ENCODE results near the gene RRP12. TPM values are rescaled to one million over a fixed set of nuclear protein-coding genes. Genes with fewer than 3 reads are reported as not detected.

Gene RRP12
- total RNA-seq, 2 experiments from 2014 or later: 45.9 to 49.4 TPM

GRCh38 chr10:97388152-97388551 lies 13.0 kb downstream of the RRP12 start:
- Mint-ChIP-seq H3K4me1 (no peaks in the 10 kb centered on the region), H3K27me3 (no peaks in the 10 kb centered on the region), H3K27ac (no peak overlapping the region), H3K9me3 (ENCODE audit: low read depth) (no peaks in the 10 kb centered on the region), H3K36me3 (ENCODE audit: low read depth) (peaks cover 28% of the 10 kb centered on the region), H3K4me3 (no peak overlapping the region)
- ChIA-PET POLR2A (interaction anchor here (0.6 kb wide), 1 partner anchor 56 kb away, joined by 3 read pairs; no protein-coding TSS in a partner anchor), CTCF (interaction anchor here (1.2 kb wide), 1 partner anchor 295 kb away, joined by 3 read pairs; no protein-coding TSS in a partner anchor)
- ATAC-seq (no peak), DNase-seq (no peak)
- intact Hi-C loops (cut with DNase I, micrococcal nuclease): no loop called here

DNA sequence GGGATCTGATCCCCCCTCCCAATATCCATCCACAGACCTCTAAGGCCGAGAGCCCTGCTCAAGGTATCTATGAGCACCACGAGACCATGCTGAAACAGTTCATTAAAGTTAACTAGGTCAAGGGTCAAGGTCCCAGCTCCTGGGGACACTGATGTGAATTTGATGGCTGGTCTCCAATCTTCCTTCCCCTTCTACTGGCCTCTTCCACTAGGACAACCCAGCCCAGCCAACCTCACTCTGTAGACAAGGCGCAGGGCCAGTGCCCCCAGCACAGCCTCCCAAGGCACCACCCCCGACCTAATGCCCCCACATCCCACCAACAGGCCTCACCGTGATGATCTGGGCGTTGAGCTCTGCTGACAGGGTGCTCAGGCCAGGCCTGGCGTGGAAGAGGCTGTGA lies 15.6 kb downstream of the RRP12 start:
- ATAC-seq (no peak), DNase-seq (no peak)
- Mint-ChIP-seq H3K9me3 (ENCODE audit: low read depth) (no peaks in the 10 kb centered on the region), H3K4me3 (no peak overlapping the region), H3K36me3 (ENCODE audit: low read depth) (peaks cover 29% of the 10 kb centered on the region), H3K4me1 (no peaks in the 10 kb centered on the region), H3K27me3 (no peaks in the 10 kb centered on the region), H3K27ac (no peak overlapping the region)
- intact Hi-C loops (cut with DNase I, micrococcal nuclease): no loop called here
- CTCF ChIA-PET: no interaction called here
- POLR2A ChIA-PET: interaction anchor here (0.6 kb wide), 1 partner anchor 32 kb away, joined by 3 read pairs; no protein-coding TSS in a partner anchor

- H3K9me3 Mint-ChIP-seq (ENCODE audit: low read depth): no peaks in the 10 kb centered on the region
- intact Hi-C loops (cut with DNase I, micrococcal nuclease): no loop called here
- no peaks in the 10 kb centered on the region for H3K4me1 Mint-ChIP-seq
- H3K27me3 Mint-ChIP-seq: no peaks in the 10 kb centered on the region
- H3K4me3 Mint-ChIP-seq: no peak overlapping the region
- no peak overlapping the region for H3K27ac Mint-ChIP-seq
- ATAC-seq (no peak), DNase-seq (no peak)
- CTCF ChIA-PET: no interaction called here
- POLR2A ChIA-PET: no interaction called here
- peaks cover 34% of the 10 kb centered on the region for H3K36me3 Mint-ChIP-seq (ENCODE audit: low read depth)
Measured at GRCh38 chr10:97384641-97385040, 16.5 kb downstream of the RRP12 start.

DNA sequence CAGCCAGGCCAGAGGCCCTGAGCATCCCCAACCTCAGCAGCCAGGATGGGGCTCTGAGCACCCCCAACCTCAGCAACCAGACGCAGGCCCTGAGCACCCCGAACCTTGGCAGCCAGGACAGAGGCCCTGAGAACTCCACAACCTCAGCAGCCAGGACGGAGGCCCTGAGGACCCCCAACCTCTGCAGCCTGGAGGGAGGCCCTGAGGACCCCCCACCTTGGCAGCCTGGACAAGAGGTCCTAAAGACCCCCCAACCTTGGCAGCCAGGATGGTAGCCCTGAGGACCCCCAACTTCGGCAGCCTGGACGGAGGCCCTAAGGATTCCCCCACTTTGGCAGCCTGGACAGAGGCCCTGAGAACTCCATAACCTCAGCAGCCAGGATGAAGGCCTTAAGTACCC lies 17.0 kb downstream of the RRP12 start:
- ATAC-seq (no peak), DNase-seq (no peak)
- Mint-ChIP-seq H3K4me3 (no peak overlapping the region), H3K27ac (no peak overlapping the region), H3K4me1 (no peaks in the 10 kb centered on the region), H3K36me3 (ENCODE audit: low read depth) (peaks cover 36% of the 10 kb centered on the region), H3K27me3 (no peaks in the 10 kb centered on the region), H3K9me3 (ENCODE audit: low read depth) (no peaks in the 10 kb centered on the region)
- intact Hi-C loops (cut with DNase I, micrococcal nuclease): no loop called here
- ChIA-PET CTCF (no interaction called here), POLR2A (no interaction called here)

DNA sequence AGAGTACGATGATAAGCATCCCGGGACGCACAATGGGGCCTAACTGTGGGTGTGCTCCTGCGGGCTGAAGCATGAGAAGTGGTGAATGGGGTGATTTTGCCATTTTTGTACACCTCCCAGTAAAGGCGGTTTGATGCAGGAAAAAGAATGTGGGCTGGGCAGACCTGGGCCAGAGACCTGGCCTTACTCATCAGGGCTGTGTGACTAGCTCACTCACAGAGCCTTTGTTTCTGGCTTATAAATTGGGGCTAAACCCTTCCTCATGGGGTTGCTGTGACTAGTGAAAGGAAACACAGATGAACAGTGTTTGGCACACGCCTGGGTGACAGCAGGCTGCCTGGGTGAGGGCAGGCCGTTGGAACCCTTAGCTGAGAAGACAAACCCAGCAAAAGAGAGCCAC lies 18.0 kb downstream of the RRP12 start:
- CTCF ChIA-PET: interaction anchor here (0.6 to 0.8 kb wide), 2 partner anchors 81 to 113 kb away, joined by 3 read pairs; no protein-coding TSS in a partner anchor
- no peaks in the 10 kb centered on the region for H3K9me3 Mint-ChIP-seq (ENCODE audit: low read depth)
- POLR2A ChIA-PET: no interaction called here
- no peak for DNase-seq
- intact Hi-C loops (cut with DNase I, micrococcal nuclease): no loop called here
- no peaks in the 10 kb centered on the region for H3K27me3 Mint-ChIP-seq
- ATAC-seq: no peak
- no peaks in the 10 kb centered on the region for H3K4me1 Mint-ChIP-seq
- H3K36me3 Mint-ChIP-seq (ENCODE audit: low read depth): peaks cover 35% of the 10 kb centered on the region
- H3K27ac Mint-ChIP-seq: no peak overlapping the region
- H3K4me3 Mint-ChIP-seq: no peak overlapping the region

DNA sequence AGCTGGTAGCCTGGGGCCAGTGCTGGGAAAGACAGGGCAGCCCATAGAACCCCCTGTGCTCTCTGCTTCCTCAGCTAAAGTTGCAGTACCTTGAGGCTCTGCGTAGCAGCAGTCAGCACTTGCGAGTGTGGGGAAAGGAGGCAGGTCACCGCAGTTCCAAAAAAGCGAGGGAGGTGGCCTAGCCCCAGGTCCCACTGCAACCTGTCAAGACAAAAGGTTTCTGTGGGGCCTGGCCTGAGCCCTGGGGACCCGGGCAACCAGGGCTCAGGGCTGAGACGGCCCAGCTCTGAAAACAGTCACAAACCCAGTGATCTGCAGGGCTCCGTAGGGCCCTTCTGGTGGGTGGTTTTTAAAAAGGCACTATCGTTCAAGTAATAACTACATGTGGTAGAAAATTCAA lies 19.5 kb downstream of the RRP12 start:
- ATAC-seq (no peak), DNase-seq (no peak)
- Mint-ChIP-seq H3K27me3 (no peaks in the 10 kb centered on the region), H3K9me3 (ENCODE audit: low read depth) (no peaks in the 10 kb centered on the region), H3K36me3 (ENCODE audit: low read depth) (peaks cover 33% of the 10 kb centered on the region), H3K4me1 (no peaks in the 10 kb centered on the region), H3K4me3 (no peak overlapping the region), H3K27ac (no peak overlapping the region)
- intact Hi-C loops (cut with DNase I, micrococcal nuclease): no loop called here
- ChIA-PET POLR2A (no interaction called here), CTCF (no interaction called here)

DNA sequence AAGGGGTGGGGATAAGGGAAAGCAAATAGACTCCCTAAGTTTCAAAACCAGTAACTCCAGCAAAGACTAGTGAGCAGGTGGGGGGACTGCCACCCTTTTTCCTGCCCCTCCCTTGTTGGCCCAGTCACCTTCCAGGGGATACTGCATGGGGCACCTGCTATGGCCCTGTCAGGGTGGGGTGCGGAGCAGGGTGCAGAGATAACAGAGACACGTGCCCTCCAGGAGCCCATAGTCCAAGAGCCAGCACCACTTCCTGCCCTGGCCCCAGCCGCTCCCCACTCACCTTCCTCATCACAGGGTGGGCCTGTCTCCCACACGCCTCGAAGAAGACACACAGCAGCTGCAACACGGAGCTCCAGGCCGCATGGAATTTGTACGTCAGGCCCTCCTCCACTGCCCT lies 20.6 kb downstream of the RRP12 start:
- ATAC-seq (no peak), DNase-seq (no peak)
- H3K36me3 Mint-ChIP-seq (ENCODE audit: low read depth): peaks cover 36% of the 10 kb centered on the region
- H3K9me3 Mint-ChIP-seq (ENCODE audit: low read depth): no peaks in the 10 kb centered on the region
- CTCF ChIA-PET: no interaction called here
- POLR2A ChIA-PET: no interaction called here
- intact Hi-C loops (cut with DNase I, micrococcal nuclease): no loop called here
- H3K27me3 Mint-ChIP-seq: no peaks in the 10 kb centered on the region
- H3K27ac Mint-ChIP-seq: no peak overlapping the region
- no peaks in the 10 kb centered on the region for H3K4me1 Mint-ChIP-seq
- H3K4me3 Mint-ChIP-seq: no peak overlapping the region

DNA sequence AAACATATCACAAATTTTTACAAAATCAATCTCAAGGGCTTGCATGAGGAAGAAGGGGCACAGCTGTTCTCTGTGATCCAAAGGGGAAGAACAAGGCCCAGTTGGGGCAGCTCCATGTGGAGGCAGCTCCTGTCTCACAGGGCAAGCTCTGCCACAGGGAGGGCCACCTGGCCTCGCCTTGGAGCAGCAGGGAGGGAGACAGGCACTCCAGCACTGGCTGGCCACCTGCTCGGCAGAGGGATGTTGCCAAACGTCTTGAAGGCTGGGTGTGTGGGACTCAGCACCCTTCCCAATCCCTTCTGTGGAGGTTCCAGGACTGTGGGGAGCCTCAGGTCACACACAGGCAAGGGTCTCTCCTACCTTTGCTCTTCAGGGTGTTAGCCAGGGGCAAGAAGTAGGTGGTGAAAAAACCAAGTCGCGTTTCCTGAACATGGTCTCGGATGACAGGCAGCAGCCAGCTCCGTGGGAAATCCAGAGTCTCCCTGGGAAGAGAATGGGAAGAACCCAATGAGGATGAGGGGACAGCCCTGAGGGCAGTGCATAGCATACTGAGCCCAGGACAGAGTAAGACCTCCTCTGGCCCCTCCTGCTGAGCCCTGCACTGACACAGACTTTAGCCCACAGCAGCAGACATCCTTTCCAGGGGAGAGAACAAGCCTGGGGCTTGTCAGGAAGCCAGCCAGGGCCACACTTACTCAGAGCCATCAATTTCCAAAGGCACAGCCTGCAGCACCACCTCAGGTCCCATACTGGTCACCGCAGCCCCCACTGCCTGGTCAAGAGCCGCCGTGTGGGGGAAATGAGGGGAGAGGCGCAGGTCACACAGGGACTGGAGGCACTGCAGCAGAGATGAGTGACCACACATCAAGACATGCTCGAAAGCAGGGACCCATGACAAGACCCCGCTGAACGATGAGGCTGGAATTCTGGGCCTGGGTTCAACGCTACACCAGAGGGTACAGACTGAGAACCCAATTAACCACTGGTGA lies 21.9 kb downstream of the RRP12 start:
- intact Hi-C loops (cut with DNase I, micrococcal nuclease): no loop called here
- no peak for DNase-seq
- no peaks in the 10 kb centered on the region for H3K27me3 Mint-ChIP-seq
- no peaks in the 10 kb centered on the region for H3K9me3 Mint-ChIP-seq (ENCODE audit: low read depth)
- no peak for ATAC-seq
- CTCF ChIA-PET: no interaction called here
- no peak overlapping the region for H3K27ac Mint-ChIP-seq
- peaks cover 35% of the 10 kb centered on the region for H3K36me3 Mint-ChIP-seq (ENCODE audit: low read depth)
- no peak overlapping the region for H3K4me3 Mint-ChIP-seq
- POLR2A ChIA-PET: no interaction called here
- no peaks in the 10 kb centered on the region for H3K4me1 Mint-ChIP-seq

DNA sequence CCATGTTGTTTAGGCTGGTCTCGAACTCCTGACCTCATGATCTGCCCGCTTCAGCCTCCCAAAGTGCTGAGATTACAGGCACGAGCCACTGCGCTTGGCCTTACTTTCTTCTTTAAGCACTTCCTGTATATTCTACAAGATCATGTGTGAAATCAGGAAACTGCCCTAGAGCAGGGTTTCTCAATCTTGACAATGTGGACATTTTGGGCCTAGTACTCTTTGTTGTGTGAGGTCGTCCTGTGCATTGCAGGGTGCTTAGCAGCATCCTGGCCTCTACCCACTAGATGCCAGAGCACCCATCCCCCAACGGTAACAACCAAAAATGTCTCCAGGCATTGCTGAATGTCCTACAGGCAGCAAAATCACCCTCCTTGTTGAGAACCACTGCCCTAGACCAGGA lies 24.7 kb downstream of the RRP12 start:
- ATAC-seq (no peak), DNase-seq (no peak)
- intact Hi-C loops (cut with DNase I, micrococcal nuclease): no loop called here
- Mint-ChIP-seq H3K27me3 (no peaks in the 10 kb centered on the region), H3K9me3 (ENCODE audit: low read depth) (no peaks in the 10 kb centered on the region), H3K4me3 (no peak overlapping the region), H3K4me1 (no peaks in the 10 kb centered on the region), H3K27ac (no peak overlapping the region), H3K36me3 (ENCODE audit: low read depth) (peaks cover 44% of the 10 kb centered on the region)
- ChIA-PET POLR2A (no interaction called here), CTCF (no interaction called here)

GRCh38 chr10:97373456-97373855 lies 27.7 kb downstream of the RRP12 start:
- H3K4me3 Mint-ChIP-seq: no peak overlapping the region
- no peak for DNase-seq
- H3K27ac Mint-ChIP-seq: no peak overlapping the region
- no peak for ATAC-seq
- H3K27me3 Mint-ChIP-seq: no peaks in the 10 kb centered on the region
- no peaks in the 10 kb centered on the region for H3K4me1 Mint-ChIP-seq
- no peaks in the 10 kb centered on the region for H3K9me3 Mint-ChIP-seq (ENCODE audit: low read depth)
- peaks cover 41% of the 10 kb centered on the region for H3K36me3 Mint-ChIP-seq (ENCODE audit: low read depth)
- POLR2A ChIA-PET: no interaction called here
- CTCF ChIA-PET: interaction anchor here (0.5 kb wide), 1 partner anchor 246 kb away, joined by 3 read pairs; no protein-coding TSS in a partner anchor
- intact Hi-C loops (cut with DNase I, micrococcal nuclease): no loop called here

DNA sequence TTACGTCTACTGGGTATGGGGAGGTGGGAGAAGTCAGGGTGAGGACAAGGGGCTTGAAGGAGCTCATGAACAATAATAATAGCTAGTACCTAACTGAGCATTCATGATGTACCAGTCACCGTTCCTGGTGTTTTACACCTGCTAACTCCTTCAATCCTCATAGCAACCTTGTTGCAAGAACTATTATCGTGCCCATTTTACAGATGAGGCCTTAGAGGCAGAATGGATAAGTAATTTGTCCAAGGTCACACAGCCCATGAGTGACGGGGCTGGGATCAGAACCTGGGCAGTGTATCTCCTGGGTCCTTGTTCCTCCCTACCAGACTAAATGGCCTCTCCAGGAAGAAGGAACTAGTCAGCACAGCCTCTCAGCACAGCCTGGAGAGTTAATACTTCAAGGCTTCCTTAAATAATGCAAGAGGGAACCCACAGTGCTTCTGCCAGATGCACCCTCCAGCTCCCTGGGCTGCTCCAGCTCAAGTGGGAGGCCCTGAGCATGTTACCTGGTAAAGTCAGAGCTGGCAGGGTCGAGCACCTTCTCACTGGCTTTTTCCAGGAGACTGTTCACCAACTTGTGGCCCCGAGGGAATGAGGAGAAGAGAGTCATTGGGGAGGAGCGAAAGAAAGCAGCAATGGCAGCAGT lies 28.8 kb downstream of the RRP12 start:
- Mint-ChIP-seq H3K9me3 (ENCODE audit: low read depth) (no peaks in the 10 kb centered on the region), H3K4me1 (no peaks in the 10 kb centered on the region), H3K27ac (no peak overlapping the region), H3K27me3 (no peaks in the 10 kb centered on the region), H3K4me3 (no peak overlapping the region), H3K36me3 (ENCODE audit: low read depth) (peaks cover 36% of the 10 kb centered on the region)
- CTCF ChIA-PET: interaction anchor here (0.6 kb wide), 2 partner anchors 93 to 180 kb away, joined by 3 to 7 read pairs; no protein-coding TSS in a partner anchor
- DNase-seq (no peak), ATAC-seq (no peak)
- POLR2A ChIA-PET: no interaction called here
- intact Hi-C loops (cut with DNase I, micrococcal nuclease): no loop called here

GRCh38 chr10:97371696-97372095 lies 29.4 kb downstream of the RRP12 start:
- ChIA-PET CTCF (interaction anchor here (0.6 to 1.1 kb wide), 2 partner anchors 30 to 93 kb away, joined by 4 to 7 read pairs; partner anchors contain the start of gene RRP12), POLR2A (no interaction called here)
- Mint-ChIP-seq H3K27me3 (no peaks in the 10 kb centered on the region), H3K4me3 (no peak overlapping the region), H3K27ac (no peak overlapping the region), H3K4me1 (no peaks in the 10 kb centered on the region), H3K36me3 (ENCODE audit: low read depth) (peaks cover 36% of the 10 kb centered on the region), H3K9me3 (ENCODE audit: low read depth) (no peaks in the 10 kb centered on the region)
- no peak for DNase-seq
- no peak for ATAC-seq
- intact Hi-C loops (cut with DNase I, micrococcal nuclease): no loop called here

Data from activated CD4-positive, alpha-beta T cell treated with anti-CD3 and anti-CD28 coated beads for 36 hours (primary cell).